Kasumi-1 (cell line): ENCODE measurements around the gene PSMD5.
A peak's percentile ranks its signal among the peaks of the same experiment; 100 is the strongest.

Source experiments
- DNase-seq, 2 experiments: peaks; one replicate each; lab custom pipeline; 2025; lab: John Stamatoyannopoulos, UW

The PSMD5 gene

GRCh38 chr9:120855827-120856670 lies 13.3 kb upstream of the PSMD5 start:
- DNase-seq = no peak

- no peak for DNase-seq
Observed at GRCh38 chr9:120854596-120855327, 12.0 kb upstream of the PSMD5 start.

GRCh38 chr9:120853198-120853597 lies 10.5 kb upstream of the PSMD5 start:
- no peak for DNase-seq

- no peak for DNase-seq
Observed at GRCh38 chr9:120852240-120853010, 9.7 kb upstream of the PSMD5 start.

- no peak for DNase-seq
Observed at GRCh38 chr9:120851449-120851848, 8.7 kb upstream of the PSMD5 start.

- DNase-seq = no peak
Observed at GRCh38 chr9:120850315-120850714, 7.6 kb upstream of the PSMD5 start.

GRCh38 chr9:120846906-120847305 lies 4.2 kb upstream of the PSMD5 start:
- DNase-seq = no peak

GRCh38 chr9:120846251-120846889 lies 3.6 kb upstream of the PSMD5 start:
- no peak for DNase-seq

- no peak for DNase-seq
Observed at GRCh38 chr9:120845255-120845654, 2.5 kb upstream of the PSMD5 start.

GRCh38 chr9:120841930-120842684 lies 615 bp downstream of the PSMD5 start:
- peak in 1 of 2 experiments; percentile 27 for DNase-seq

- no peak for DNase-seq
Observed at GRCh38 chr9:120839146-120839545, 3.6 kb downstream of the PSMD5 start.

- DNase-seq = no peak
Observed at GRCh38 chr9:120837921-120838320, 4.8 kb downstream of the PSMD5 start.

- DNase-seq = no peak
Observed at GRCh38 chr9:120833325-120833724, 9.4 kb downstream of the PSMD5 start.

- DNase-seq = no peak
Observed at GRCh38 chr9:120832807-120833206, 9.9 kb downstream of the PSMD5 start.

GRCh38 chr9:120830865-120831264 lies 11.9 kb downstream of the PSMD5 start:
- no peak for DNase-seq

GRCh38 chr9:120830151-120830550 lies 12.6 kb downstream of the PSMD5 start:
- no peak for DNase-seq

GRCh38 chr9:120829650-120830049 lies 13.1 kb downstream of the PSMD5 start:
- DNase-seq = no peak

GRCh38 chr9:120820095-120820494 lies 22.6 kb downstream of the PSMD5 start:
- no peak for DNase-seq

GRCh38 chr9:120818595-120818994 lies 24.1 kb downstream of the PSMD5 start:
- DNase-seq = no peak

GRCh38 chr9:120815075-120815474 lies 27.6 kb downstream of the PSMD5 start:
- no peak for DNase-seq

GRCh38 chr9:120808931-120809330 lies 33.8 kb downstream of the PSMD5 start:
- no peak for DNase-seq
